ENCODE measurements around the gene FAM177B.

FAM177B gene

GRCh38 chr1:222777463-222777862 is 40.5 kb downstream of the FAM177B start:
- Histone ChIP-seq H4K20me1 (ENCODE audit: insufficient read depth, low read length, poor library complexity, severe bottlenecking) (no peaks in the 10 kb centered on the region), H3K36me3 (ENCODE audit: insufficient read depth, low read length) (no peaks in the 10 kb centered on the region), H3K4me2 (ENCODE audit: low read depth, low read length, poor library complexity, severe bottlenecking) (no peak overlapping the region), H3K9ac (ENCODE audit: low read depth, low read length, poor library complexity, severe bottlenecking) (no peak overlapping the region), H3K4me3 (ENCODE audit: low read length, poor library complexity, severe bottlenecking) (no peak overlapping the region), H3K4me1 (ENCODE audit: insufficient read depth, low read length, poor library complexity, severe bottlenecking) (no peaks in the 10 kb centered on the region), H2AFZ (ENCODE audit: low read length) (no peak overlapping the region), H3F3A (ENCODE audit: low read depth) (no peaks in the 10 kb centered on the region), H3K9me2 (replicated peaks; ENCODE audit: low read depth, low read length) (no peaks in the 10 kb centered on the region), H3K9me3 (ENCODE audit: insufficient read depth, low read depth, low read length) (no peaks in the 10 kb centered on the region), H3K27me3 (ENCODE audit: insufficient read depth, low read length, poor library complexity, severe bottlenecking) (peaks cover 4% of the 10 kb centered on the region), H3K79me2 (ENCODE audit: insufficient read depth, low read length) (no peaks in the 10 kb centered on the region)
- TF ChIP-seq EZH2phosphoT487 (IDR thresholded peaks at IDR 0.05; ENCODE audit: borderline replicate concordance): no peak
- no peak for TF ChIP-seq CTCF (conservative IDR thresholded peaks at IDR 0.05; ENCODE audit: low read length)

GRCh38 chr1:222777977-222778376 is 41.0 kb downstream of the FAM177B start:
- Histone ChIP-seq H4K20me1 (ENCODE audit: insufficient read depth, low read length, poor library complexity, severe bottlenecking) (no peaks in the 10 kb centered on the region), H3K27me3 (ENCODE audit: insufficient read depth, low read length, poor library complexity, severe bottlenecking) (peaks cover 4% of the 10 kb centered on the region), H3K4me2 (ENCODE audit: low read depth, low read length, poor library complexity, severe bottlenecking) (no peak overlapping the region), H3K79me2 (ENCODE audit: insufficient read depth, low read length) (no peaks in the 10 kb centered on the region), H3K9ac (ENCODE audit: low read depth, low read length, poor library complexity, severe bottlenecking) (no peak overlapping the region), H3F3A (ENCODE audit: low read depth) (no peaks in the 10 kb centered on the region), H3K4me3 (ENCODE audit: low read length, poor library complexity, severe bottlenecking) (no peak overlapping the region), H3K36me3 (ENCODE audit: insufficient read depth, low read length) (no peaks in the 10 kb centered on the region), H2AFZ (ENCODE audit: low read length) (no peak overlapping the region), H3K4me1 (ENCODE audit: insufficient read depth, low read length, poor library complexity, severe bottlenecking) (no peaks in the 10 kb centered on the region), H3K9me3 (ENCODE audit: insufficient read depth, low read depth, low read length) (no peaks in the 10 kb centered on the region), H3K9me2 (replicated peaks; ENCODE audit: low read depth, low read length) (no peaks in the 10 kb centered on the region)
- TF ChIP-seq EZH2phosphoT487 (IDR thresholded peaks at IDR 0.05; ENCODE audit: borderline replicate concordance): no peak
- TF ChIP-seq CTCF (conservative IDR thresholded peaks at IDR 0.05; ENCODE audit: low read length): no peak

DNA sequence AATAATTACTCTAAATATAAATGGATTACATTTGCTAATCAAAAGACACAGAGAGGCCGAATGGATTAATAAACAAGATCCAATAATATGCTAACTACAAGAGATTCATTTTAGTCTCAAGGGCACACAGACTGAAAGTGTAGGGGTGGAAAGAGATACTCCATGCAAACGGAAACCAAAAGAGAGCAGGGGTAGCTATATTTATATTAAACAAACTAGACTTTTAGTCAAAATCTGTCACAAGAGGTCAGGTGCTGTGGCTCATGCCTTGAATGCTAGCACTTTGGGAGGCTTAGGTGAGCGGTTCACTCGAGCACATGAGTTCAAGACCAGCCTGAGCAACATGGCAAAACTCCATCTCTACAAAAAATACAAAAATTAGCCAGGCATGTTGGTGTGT is 44.2 kb downstream of the FAM177B start:
- no peak for TF ChIP-seq CTCF (conservative IDR thresholded peaks at IDR 0.05; ENCODE audit: low read length)
- no peak for TF ChIP-seq EZH2phosphoT487 (IDR thresholded peaks at IDR 0.05; ENCODE audit: borderline replicate concordance)
- no peak overlapping the region for H2AFZ ChIP-seq (ENCODE audit: low read length)
- no peaks in the 10 kb centered on the region for H4K20me1 ChIP-seq (ENCODE audit: insufficient read depth, low read length, poor library complexity, severe bottlenecking)
- no peaks in the 10 kb centered on the region for H3K9me3 ChIP-seq (ENCODE audit: insufficient read depth, low read depth, low read length)
- no peak overlapping the region for H3K4me2 ChIP-seq (ENCODE audit: low read depth, low read length, poor library complexity, severe bottlenecking)
- no peak overlapping the region for H3K4me3 ChIP-seq (ENCODE audit: low read length, poor library complexity, severe bottlenecking)
- no peaks in the 10 kb centered on the region for H3K36me3 ChIP-seq (ENCODE audit: insufficient read depth, low read length)
- H3K9me2 ChIP-seq (replicated peaks; ENCODE audit: low read depth, low read length): no peaks in the 10 kb centered on the region
- peaks cover 4% of the 10 kb centered on the region for H3K27me3 ChIP-seq (ENCODE audit: insufficient read depth, low read length, poor library complexity, severe bottlenecking)
- no peaks in the 10 kb centered on the region for H3K4me1 ChIP-seq (ENCODE audit: insufficient read depth, low read length, poor library complexity, severe bottlenecking)
- no peaks in the 10 kb centered on the region for H3K79me2 ChIP-seq (ENCODE audit: insufficient read depth, low read length)
- no peak overlapping the region for H3K9ac ChIP-seq (ENCODE audit: low read depth, low read length, poor library complexity, severe bottlenecking)
- no peaks in the 10 kb centered on the region for H3F3A ChIP-seq (ENCODE audit: low read depth)
